ENCODE measurements around the gene CLDN9.

Gene CLDN9

GRCh38 chr16:2981177-2981898 is 31.4 kb upstream of the CLDN9 start:
- Mint-ChIP-seq H3K9me3 (no peaks in the 10 kb centered on the region), H3K27ac (peak overlapping the region; percentile 91), H3K36me3 (peaks cover 0 to 5% of the 10 kb centered on the region in 2 donors), H3K4me3 (peak overlapping the region; percentile 66 to 90), H3K4me1 (peaks cover 10 to 39% of the 10 kb centered on the region in 2 donors), H3K27me3 (peaks cover 0 to 5% of the 10 kb centered on the region in 2 donors)
- DNase-seq (no peak), ATAC-seq (replicated peaks) (no peak)

- H3K27me3 Mint-ChIP-seq: peaks cover 5% of the 10 kb centered on the region in 2 donors
- DNase-seq (no peak), ATAC-seq (replicated peaks) (no peak)
- H3K4me3 Mint-ChIP-seq: peak overlapping the region; percentile 66 to 69
- peaks cover 10 to 39% of the 10 kb centered on the region in 2 donors for H3K4me1 Mint-ChIP-seq
- peak overlapping the region; percentile 56 for H3K27ac Mint-ChIP-seq
- H3K36me3 Mint-ChIP-seq: peaks cover 0 to 4% of the 10 kb centered on the region in 2 donors
- no peaks in the 10 kb centered on the region for H3K9me3 Mint-ChIP-seq
Observed at GRCh38 chr16:2981899-2982250, 30.8 kb upstream of the CLDN9 start.

- peaks cover 0 to 4% of the 10 kb centered on the region in 2 donors for H3K36me3 Mint-ChIP-seq
- peaks cover 10 to 39% of the 10 kb centered on the region in 2 donors for H3K4me1 Mint-ChIP-seq
- H3K27ac Mint-ChIP-seq: no peak overlapping the region
- no peaks in the 10 kb centered on the region for H3K9me3 Mint-ChIP-seq
- DNase-seq: no peak
- peak overlapping the region; percentile 14 to 53 for H3K4me3 Mint-ChIP-seq
- H3K27me3 Mint-ChIP-seq: peaks cover 5% of the 10 kb centered on the region in 2 donors
- no peak for ATAC-seq (replicated peaks)
Observed at GRCh38 chr16:2982402-2982801, 30.3 kb upstream of the CLDN9 start.

- no peaks in the 10 kb centered on the region for H3K9me3 Mint-ChIP-seq
- peaks cover 6 to 17% of the 10 kb centered on the region in 2 donors for H3K27me3 Mint-ChIP-seq
- peak; percentile 37 for DNase-seq
- H3K4me1 Mint-ChIP-seq: peaks cover 10 to 39% of the 10 kb centered on the region in 2 donors
- peaks cover 0 to 4% of the 10 kb centered on the region in 2 donors for H3K36me3 Mint-ChIP-seq
- peak overlapping the region; percentile 31 for H3K27ac Mint-ChIP-seq
- peak; percentile 45 to 46 for ATAC-seq (replicated peaks)
- H3K4me3 Mint-ChIP-seq: peak overlapping the region; percentile 70 to 79
Observed at GRCh38 chr16:2983706-2984136, 29.0 kb upstream of the CLDN9 start.

- no peak overlapping the region for H3K27ac Mint-ChIP-seq
- no peak overlapping the region for H3K4me3 Mint-ChIP-seq
- peaks cover 8 to 32% of the 10 kb centered on the region in 2 donors for H3K4me1 Mint-ChIP-seq
- peaks cover 10 to 24% of the 10 kb centered on the region in 2 donors for H3K27me3 Mint-ChIP-seq
- DNase-seq (no peak), ATAC-seq (replicated peaks) (no peak)
- H3K9me3 Mint-ChIP-seq: no peaks in the 10 kb centered on the region
- H3K36me3 Mint-ChIP-seq: no peaks in the 10 kb centered on the region
Observed at GRCh38 chr16:2985462-2985861, 27.3 kb upstream of the CLDN9 start.

- H3K4me1 Mint-ChIP-seq: peaks cover 8 to 29% of the 10 kb centered on the region in 2 donors
Observed at GRCh38 chr16:2985893-2986355, 26.8 kb upstream of the CLDN9 start.

GRCh38 chr16:2986623-2987188 is 26.0 kb upstream of the CLDN9 start:
- Mint-ChIP-seq H3K9me3 (no peaks in the 10 kb centered on the region), H3K27me3 (peaks cover 10 to 24% of the 10 kb centered on the region in 2 donors), H3K27ac (no peak overlapping the region), H3K4me1 (peaks cover 7 to 21% of the 10 kb centered on the region in 2 donors), H3K4me3 (no peak overlapping the region), H3K36me3 (no peaks in the 10 kb centered on the region)
- no peak for ATAC-seq (replicated peaks)
- no peak for DNase-seq

More at GRCh38 chr16:2985893-2986355, 26.8 kb upstream of the CLDN9 start:
- Mint-ChIP-seq H3K9me3 (no peaks in the 10 kb centered on the region), H3K27ac (no peak overlapping the region), H3K4me3 (no peak overlapping the region), H3K36me3 (no peaks in the 10 kb centered on the region), H3K27me3 (peaks cover 10 to 24% of the 10 kb centered on the region in 2 donors)
- ATAC-seq (replicated peaks) (no peak), DNase-seq (no peak)

GRCh38 chr16:2987286-2987685 is 25.4 kb upstream of the CLDN9 start:
- Mint-ChIP-seq H3K36me3 (no peaks in the 10 kb centered on the region), H3K27ac (no peak overlapping the region), H3K4me1 (peaks cover 5 to 15% of the 10 kb centered on the region in 2 donors), H3K27me3 (peaks cover 10 to 24% of the 10 kb centered on the region in 2 donors), H3K9me3 (no peaks in the 10 kb centered on the region), H3K4me3 (no peak overlapping the region)
- ATAC-seq (replicated peaks) (no peak), DNase-seq (no peak)

- Mint-ChIP-seq H3K4me3 (no peak overlapping the region), H3K4me1 (peaks cover 3 to 10% of the 10 kb centered on the region in 2 donors), H3K36me3 (no peaks in the 10 kb centered on the region), H3K27ac (no peak overlapping the region), H3K9me3 (no peaks in the 10 kb centered on the region), H3K27me3 (peaks cover 10 to 24% of the 10 kb centered on the region in 2 donors)
- ATAC-seq (replicated peaks): no peak
- DNase-seq: no peak
Observed at GRCh38 chr16:2987833-2988232, 24.9 kb upstream of the CLDN9 start.

GRCh38 chr16:2988590-2989099 is 24.1 kb upstream of the CLDN9 start:
- no peak overlapping the region for H3K4me3 Mint-ChIP-seq
- H3K27me3 Mint-ChIP-seq: peaks cover 10 to 24% of the 10 kb centered on the region in 2 donors
- ATAC-seq (replicated peaks) (no peak), DNase-seq (no peak)
- no peaks in the 10 kb centered on the region for H3K9me3 Mint-ChIP-seq
- H3K36me3 Mint-ChIP-seq: no peaks in the 10 kb centered on the region
- H3K27ac Mint-ChIP-seq: no peak overlapping the region
- H3K4me1 Mint-ChIP-seq: peaks cover 3 to 4% of the 10 kb centered on the region in 2 donors

GRCh38 chr16:2990891-2991290 is 21.8 kb upstream of the CLDN9 start:
- DNase-seq (no peak), ATAC-seq (replicated peaks) (no peak)
- peaks cover 10 to 27% of the 10 kb centered on the region in 2 donors for H3K27me3 Mint-ChIP-seq
- no peak overlapping the region for H3K27ac Mint-ChIP-seq
- no peaks in the 10 kb centered on the region for H3K36me3 Mint-ChIP-seq
- no peaks in the 10 kb centered on the region for H3K9me3 Mint-ChIP-seq
- no peak overlapping the region for H3K4me3 Mint-ChIP-seq
- no peaks in the 10 kb centered on the region for H3K4me1 Mint-ChIP-seq

- Mint-ChIP-seq H3K4me3 (no peak overlapping the region), H3K27ac (no peak overlapping the region), H3K9me3 (no peaks in the 10 kb centered on the region), H3K4me1 (no peaks in the 10 kb centered on the region), H3K36me3 (no peaks in the 10 kb centered on the region), H3K27me3 (peaks cover 7 to 36% of the 10 kb centered on the region in 2 donors)
- peak in 1 of 2 donors; percentile 8 for ATAC-seq (replicated peaks)
- DNase-seq: no peak
Observed at GRCh38 chr16:2991566-2992261, 21.0 kb upstream of the CLDN9 start.

GRCh38 chr16:2992383-2993081 is 20.2 kb upstream of the CLDN9 start:
- H3K36me3 Mint-ChIP-seq: no peaks in the 10 kb centered on the region
- no peak overlapping the region for H3K27ac Mint-ChIP-seq
- no peaks in the 10 kb centered on the region for H3K9me3 Mint-ChIP-seq
- DNase-seq: no peak
- ATAC-seq (replicated peaks): no peak
- H3K27me3 Mint-ChIP-seq: peaks cover 5 to 39% of the 10 kb centered on the region in 2 donors
- H3K4me1 Mint-ChIP-seq: no peaks in the 10 kb centered on the region
- H3K4me3 Mint-ChIP-seq: no peak overlapping the region

GRCh38 chr16:2996298-2996697 is 16.4 kb upstream of the CLDN9 start:
- peaks cover 11 to 31% of the 10 kb centered on the region in 2 donors for H3K27me3 Mint-ChIP-seq

More at GRCh38 chr16:2996298-2996697, 16.4 kb upstream of the CLDN9 start:
- Mint-ChIP-seq H3K27ac (no peak overlapping the region), H3K9me3 (no peaks in the 10 kb centered on the region), H3K36me3 (no peaks in the 10 kb centered on the region), H3K4me3 (no peak overlapping the region), H3K4me1 (no peaks in the 10 kb centered on the region)
- no peak for DNase-seq
- ATAC-seq (replicated peaks): no peak
